ENCODE results near the gene SCT. TPM values are rescaled to one million over a fixed set of nuclear protein-coding genes. Genes with fewer than 3 reads are reported as not detected.
"Not testable (repeated sequence)": the region's sequence is repeated elsewhere in the genome, so short reads cannot be mapped to it uniquely, and the experiment has no call there.

The SCT gene
- total and polyA plus RNA-seq, 2 of the 8 experiments (the other 6 are each of a cell fraction or from before 2014, with no cell fraction given), result 1.7 to 2.0 TPM

DNA sequence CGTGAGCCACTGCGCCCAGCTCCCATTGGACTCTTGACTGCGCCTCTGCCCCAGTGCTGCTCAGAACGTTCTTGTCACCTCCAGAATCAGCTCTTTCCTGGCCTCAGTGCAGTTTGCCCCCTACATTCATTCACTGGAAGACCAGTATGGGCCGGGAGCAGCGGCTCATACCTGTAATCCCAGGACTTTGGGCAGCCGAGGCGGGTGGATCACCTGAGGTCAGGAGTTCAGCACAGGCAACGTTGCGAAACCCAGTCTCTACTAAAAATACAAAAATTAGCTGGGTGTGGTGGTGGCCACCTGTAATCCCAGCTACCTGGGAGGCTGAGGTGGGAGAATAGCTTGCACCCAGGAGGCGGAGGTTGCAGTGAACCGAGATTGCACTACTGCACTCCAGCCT is 27.5 kb upstream of the SCT start:
- H3K14ac ChIP-seq (ENCODE audit: insufficient read length); FAIRE-seq; H3K56ac ChIP-seq (replicated peaks; ENCODE audit: insufficient read length, low read depth, low read length); H2AFZ ChIP-seq (ENCODE audit: low read length); H3K4ac ChIP-seq (replicated peaks; ENCODE audit: insufficient read length, low read depth, low read length); H3K4me2 ChIP-seq (ENCODE audit: insufficient read depth in 1 of 2, low read depth in 2 of 2, low read length in 2 of 2); H4K5ac ChIP-seq (ENCODE audit: insufficient read length, low read depth, low read length); H3K23me2 ChIP-seq (ENCODE audit: low read depth, low read length); H3K9ac ChIP-seq (replicated peaks in 1 of 4; ENCODE audit: extremely low read depth in 1 of 4, low read depth in 3 of 4, low read length in 3 of 4); H2BK5ac ChIP-seq (ENCODE audit: low read depth, low read length); H3K27ac ChIP-seq (ENCODE audit: low read depth, low read length); H3K79me1 ChIP-seq (ENCODE audit: low read depth, low read length); H4K20me1 ChIP-seq (replicated peaks in 1 of 2; ENCODE audit: control insufficient read depth in 1 of 2, insufficient read depth in 2 of 2, low read length in 2 of 2); H2BK120ac ChIP-seq (replicated peaks; ENCODE audit: low read depth, low read length); H3K9me3 ChIP-seq (ENCODE audit: insufficient read depth in 2 of 2, low read depth in 1 of 2, low read length in 1 of 2); H2AK5ac ChIP-seq (ENCODE audit: low read depth, low read length); H3K79me2 ChIP-seq (ENCODE audit: control insufficient read depth in 1 of 2, insufficient read depth in 2 of 2, low read length in 2 of 2); H2BK20ac ChIP-seq (ENCODE audit: low read length); H3K4me1 ChIP-seq (replicated peaks in 1 of 4; ENCODE audit: control insufficient read depth in 3 of 4, insufficient read depth in 4 of 4, low read length in 3 of 4); H4K8ac ChIP-seq (ENCODE audit: extremely low read depth, insufficient read depth, low read length); H3K18ac ChIP-seq (ENCODE audit: extremely low read depth, low read length); H2BK15ac ChIP-seq (ENCODE audit: low read length); H2BK12ac ChIP-seq (ENCODE audit: low read depth, low read length); H3K27me3 ChIP-seq (replicated peaks in 1 of 4; ENCODE audit: control insufficient read depth in 3 of 4, extremely low read depth in 1 of 4, insufficient read depth in 3 of 4, low read length in 3 of 4); H3K4me3 ChIP-seq (ENCODE audit: extremely low read depth in 1 of 4, insufficient read depth in 2 of 4, low read depth in 3 of 4, low read length in 4 of 4); H4K91ac ChIP-seq (replicated peaks; ENCODE audit: insufficient read length, low read length); H3K23ac ChIP-seq (ENCODE audit: insufficient read length); DNase-seq (ENCODE audit: low read depth in 1 of 2, low spot score in 2 of 2): not testable (repeated sequence)
- ChIA-PET CTCF (ENCODE audit: partially characterized antibody) (interaction anchor here (0.8 to 2.2 kb wide), 7 partner anchors 10 to 102 kb away, joined by 3 to 11 read pairs (median 4); no protein-coding TSS in a partner anchor), POLR2A (ENCODE audit: partially characterized antibody) (interaction anchor here (1.1 to 4.0 kb wide), 5 partner anchors 8 to 93 kb away, joined by 4 to 19 read pairs (median 4); partner anchors contain the start of gene TALDO1)
- WGBS, 2 experiments (ENCODE audit: extremely low coverage in 1 of 2, insufficient coverage in 1 of 2, insufficient read length in 1 of 2, insufficient replicate concordance in 2 of 2, low coverage in 1 of 2, low lambda C conversion rate in 2 of 2, missing lambda C conversion rate in 1 of 2), result 94% methylated on average over 8 of the region's 12 CpGs; no CpG with 5 or more reads in 1 of the 2 experiments
- H3K36me3 ChIP-seq (ENCODE audit: control insufficient read depth in 2 of 4, insufficient read depth in 4 of 4, low read length in 3 of 4), result peaks cover 0 to 18% (median 7%) of the 10 kb centered on the region in 4 experiments; a peak in 7 of 8 replicates
